H1 (cell line): Measurements from ENCODE around the gene ABHD12. TPM values are rescaled to one million over a fixed set of nuclear protein-coding genes. Genes with fewer than 3 reads are reported as not detected.

ENCODE experiments used
- CTCF ChIA-PET: fragments of 300-600 bp; sonication (Branson Sonifier 250); formaldehyde crosslinking; loops from one replicate; lab custom pipeline; 2021; ENCODE audit not compliant: partially characterized antibody; lab: Charles Lee
- POLR2A ChIA-PET: fragments of 300-600 bp; sonication (Branson Sonifier 250); formaldehyde crosslinking; loops from one replicate; lab custom pipeline; 2021; ENCODE audit warnings: inconsistent platforms; ENCODE audit not compliant: partially characterized antibody; lab: Charles Lee
- DNase-seq, 2 experiments: peaks; one replicate each; pipeline versions ENCODE4 v3.0.0 to v3.0.0-alpha.2; 2010 to 2022; ENCODE audit warnings: low spot score in 2 of 2, low read depth in 1 of 2, mixed read lengths in 1 of 2
- FAIRE-seq: peaks from 2 replicates; lab custom pipeline; 2011; peaks lifted over from hg19 to GRCh38; lab: Jason Lieb, UNC
- H2AFZ ChIP-seq: 2 replicates; pipeline ENCODE4 v1.8.1; 2012; ENCODE audit warnings: low read length, inconsistent platforms
- H2AK5ac ChIP-seq: 2 replicates; pipeline ENCODE4 v1.6.1; 2013; ENCODE audit warnings: low read depth, low read length
- H2BK120ac ChIP-seq: replicated peaks from 2 replicates; pipeline ENCODE3; 2013; ENCODE audit warnings: low read depth, low read length, inconsistent platforms
- H2BK12ac ChIP-seq: 2 replicates; pipeline ENCODE4 v1.6.1; 2013; ENCODE audit warnings: low read depth, low read length
- H2BK15ac ChIP-seq: 2 replicates; pipeline ENCODE4 v1.6.1; 2013; ENCODE audit warnings: low read length
- H2BK20ac ChIP-seq: 2 replicates; pipeline ENCODE4 v1.6.1; 2013; ENCODE audit warnings: low read length
- H2BK5ac ChIP-seq: 2 replicates; pipeline ENCODE4 v1.6.1; 2013; ENCODE audit warnings: low read depth, low read length
- H3K14ac ChIP-seq: 2 replicates; pipeline ENCODE4 v1.6.1; 2013; ENCODE audit warnings: inconsistent platforms; ENCODE audit not compliant: insufficient read length
- H3K18ac ChIP-seq: 2 replicates; pipeline ENCODE4 v1.6.1; 2013; ENCODE audit warnings: low read length; ENCODE audit errors: extremely low read depth
- H3K23ac ChIP-seq: 2 replicates; pipeline ENCODE4 v1.6.1; 2013; ENCODE audit warnings: inconsistent platforms; ENCODE audit not compliant: insufficient read length
- H3K23me2 ChIP-seq: 2 replicates; pipeline ENCODE4 v1.6.1; 2013; ENCODE audit warnings: low read depth, low read length
- H3K27ac ChIP-seq: 2 replicates; pipeline ENCODE4 v1.6.1; 2011; ENCODE audit warnings: low read depth, low read length, inconsistent platforms
- H3K27me3 ChIP-seq, 4 experiments: replicated peaks in 1 of 4; 1 replicate in 1 of 4; 2 replicates in 3 of 4; pipeline versions ENCODE4 v1.6.1 to v1.8.1; 2011 to 2013; ENCODE audit warnings: low read length in 3 of 4, mild to moderate bottlenecking in 3 of 4, inconsistent platforms in 2 of 4, mixed read lengths in 2 of 4, moderate library complexity in 1 of 4; ENCODE audit not compliant: control insufficient read depth in 3 of 4, insufficient read depth in 3 of 4; ENCODE audit errors: extremely low read depth in 1 of 4
- H3K36me3 ChIP-seq, 4 experiments: 2 replicates each; pipeline versions ENCODE4 v1.6.1 to v1.8.1; 2011 to 2013; ENCODE audit warnings: mild to moderate bottlenecking in 4 of 4, low read length in 3 of 4, moderate library complexity in 2 of 4, control low read depth in 1 of 4, inconsistent platforms in 1 of 4; ENCODE audit not compliant: insufficient read depth in 4 of 4, control insufficient read depth in 2 of 4
- H3K4ac ChIP-seq: replicated peaks from 2 replicates; pipeline ENCODE3; 2013; ENCODE audit warnings: low read length, low read depth, mixed read lengths, inconsistent platforms; ENCODE audit not compliant: insufficient read length
- H3K4me1 ChIP-seq, 4 experiments: replicated peaks in 1 of 4; 1 replicate in 1 of 4; 2 replicates in 3 of 4; pipeline versions ENCODE4 v1.6.1 to v1.8.1; 2011 to 2013; ENCODE audit warnings: low read length in 3 of 4, inconsistent platforms in 2 of 4, mixed read lengths in 1 of 4; ENCODE audit not compliant: insufficient read depth in 4 of 4, control insufficient read depth in 3 of 4
- H3K4me2 ChIP-seq, 2 experiments: 2 replicates each; pipeline versions ENCODE4 v1.6.1 to v1.8.1; 2011 to 2013; ENCODE audit warnings: low read depth in 2 of 2, low read length in 2 of 2, control low read depth in 1 of 2, inconsistent platforms in 1 of 2, mild to moderate bottlenecking in 1 of 2; ENCODE audit not compliant: insufficient read depth in 1 of 2
- H3K4me3 ChIP-seq, 4 experiments: fragments of 200-600, 300-600 bp in 1 of 4; sonication (generic), shearing (Covaris generic), sonication (Bioruptor Twin) in 1 of 4; 2 replicates each; pipeline versions ENCODE4 v1.5.1 to v1.8.1; 2011 to 2016; ENCODE audit warnings: low read length in 4 of 4, low read depth in 3 of 4, control low read depth in 2 of 4, inconsistent platforms in 2 of 4, mild to moderate bottlenecking in 2 of 4, mixed read lengths in 1 of 4, moderate library complexity in 1 of 4; ENCODE audit not compliant: insufficient read depth in 2 of 4; ENCODE audit errors: extremely low read depth in 1 of 4
- H3K56ac ChIP-seq: replicated peaks from 2 replicates; pipeline ENCODE3; 2013; ENCODE audit warnings: low read depth, mild to moderate bottlenecking, mixed read lengths, low read length, inconsistent platforms; ENCODE audit not compliant: insufficient read length
- H3K79me1 ChIP-seq: 2 replicates; pipeline ENCODE4 v1.6.1; 2013; ENCODE audit warnings: low read depth, low read length, control low read depth
- H3K79me2 ChIP-seq, 2 experiments: 2 replicates each; pipeline versions ENCODE4 v1.6.1 to v1.8.1; 2012 to 2013; ENCODE audit warnings: low read length in 2 of 2, mild to moderate bottlenecking in 2 of 2, inconsistent platforms in 1 of 2; ENCODE audit not compliant: insufficient read depth in 2 of 2, control insufficient read depth in 1 of 2
- H3K9ac ChIP-seq, 4 experiments: replicated peaks in 1 of 4; 1 replicate in 1 of 4; 2 replicates in 3 of 4; pipeline versions ENCODE4 v1.6.1 to v1.8.1; 2011 to 2013; ENCODE audit warnings: low read depth in 3 of 4, low read length in 3 of 4, control low read depth in 2 of 4, mild to moderate bottlenecking in 2 of 4, moderate library complexity in 2 of 4, inconsistent platforms in 1 of 4; ENCODE audit errors: extremely low read depth in 1 of 4
- H3K9me3 ChIP-seq, 2 experiments: 2 replicates each; pipeline versions ENCODE4 v1.6.1 to v1.8.1; 2012 to 2013; ENCODE audit warnings: mild to moderate bottlenecking in 2 of 2, moderate library complexity in 2 of 2, control low read depth in 1 of 2, inconsistent platforms in 1 of 2, low read depth in 1 of 2, low read length in 1 of 2, mixed read lengths in 1 of 2; ENCODE audit not compliant: insufficient read depth in 2 of 2
- H4K20me1 ChIP-seq, 2 experiments: replicated peaks in 1 of 2; 2 replicates each; pipeline versions ENCODE3 to v1.8.1; 2011 to 2013; ENCODE audit warnings: inconsistent platforms in 2 of 2, low read length in 2 of 2, mild to moderate bottlenecking in 1 of 2; ENCODE audit not compliant: insufficient read depth in 2 of 2, control insufficient read depth in 1 of 2
- H4K5ac ChIP-seq: 2 replicates; pipeline ENCODE4 v1.6.1; 2013; ENCODE audit warnings: low read length, low read depth, mixed read lengths, inconsistent platforms; ENCODE audit not compliant: insufficient read length
- H4K8ac ChIP-seq: 2 replicates; pipeline ENCODE4 v1.8.0; 2013; ENCODE audit warnings: mild to moderate bottlenecking, moderate library complexity, low read length, inconsistent platforms; ENCODE audit not compliant: insufficient read depth; ENCODE audit errors: extremely low read depth
- H4K91ac ChIP-seq: replicated peaks from 2 replicates; pipeline ENCODE3; 2013; ENCODE audit warnings: low read length, mixed read lengths, inconsistent platforms; ENCODE audit not compliant: insufficient read length
- HDAC2 ChIP-seq, 2 experiments: fragments of 300-600 bp in 1 of 2; sonication (generic) in 1 of 2; IDR thresholded peaks; 2 replicates each; pipeline ENCODE4 v1.6.1; 2011 to 2012; ENCODE audit warnings: low read depth in 2 of 2, low read length in 2 of 2, mild to moderate bottlenecking in 2 of 2, moderate library complexity in 2 of 2, borderline replicate concordance in 1 of 2, inconsistent platforms in 1 of 2
- KDM5A ChIP-seq: fragments of 200-600 bp; IDR thresholded peaks from 2 replicates; pipeline ENCODE4 v1.7.1; 2012; ENCODE audit warnings: mild to moderate bottlenecking, low read length, inconsistent platforms, mixed read lengths
- POLR2AphosphoS5 ChIP-seq: IDR thresholded peaks from 2 replicates; pipeline ENCODE4 v1.6.1; 2011; ENCODE audit warnings: low read depth, low read length
- RBBP5 ChIP-seq: IDR thresholded peaks from 2 replicates; pipeline ENCODE4 v1.7.1; 2012; ENCODE audit warnings: low read depth, mild to moderate bottlenecking, inconsistent platforms, low read length, moderate library complexity, borderline replicate concordance
- WGBS, 2 experiments: shearing (Covaris generic) in 1 of 2; methylation state at CpG; one replicate each; pipeline versions ENCODE4 v1.1.6 to v1.1.7; 2013 to 2015; ENCODE audit warnings: low lambda C conversion rate in 2 of 2, mixed read lengths in 2 of 2, inconsistent platforms in 1 of 2, low coverage in 1 of 2, missing lambda C conversion rate in 1 of 2; ENCODE audit not compliant: insufficient replicate concordance in 2 of 2, insufficient coverage in 1 of 2, insufficient read length in 1 of 2; ENCODE audit errors: extremely low coverage in 1 of 2, missing lambda C conversion rate in 1 of 2; 5-methylcytosine and 5-hydroxymethylcytosine counted together
- polyA plus RNA-seq, 7 experiments: library from polyadenylated mRNA; depleted of rRNA in 3 of 7; stranded (reverse) in 5 of 7; unstranded in 2 of 7; fragments of >200 nt in 5 of 7; fragments of 200-250 nt in 2 of 7; gene quantifications; 1 replicate in 5 of 7; 2 replicates in 1 of 7; 4 replicates in 1 of 7; pipeline versions ENCODE4 v1.2.1 to v1.2.3, GENCODE V29; 2011 to 2013; ENCODE audit warnings: missing spikeins in 2 of 7, mixed read lengths in 2 of 7
- total RNA-seq: library from RNA; stranded (reverse); fragmentation: NEBNext Ultra II Directional; extraction: Animal tissue kit (Norgen Biotek cat#: 25700); gene quantifications from 2 replicates; pipeline ENCODE4 v1.2.1, GENCODE V29; 2021

Gene ABHD12
- total and polyA plus RNA-seq, 2 of the 8 experiments (the other 6 are each of a cell fraction or from before 2014, with no cell fraction given) = 31.3 to 59.5 TPM

- ChIA-PET POLR2A (interaction anchor here (1.4 kb wide), 1 partner anchor 12 kb away, joined by 3 read pairs; no protein-coding TSS in a partner anchor), CTCF (interaction anchor here (0.9 to 1.2 kb wide), 3 partner anchors 11 to 117 kb away, joined by 3 read pairs; no protein-coding TSS in a partner anchor)
- H3K14ac ChIP-seq = no peak overlapping the region
- no peak overlapping the region for H3K23ac ChIP-seq
- FAIRE-seq = no peak
- no peak overlapping the region for H3K4me2 ChIP-seq
- peaks cover 0 to 13% of the 10 kb centered on the region in 2 experiments for H4K20me1 ChIP-seq
- H3K56ac ChIP-seq = no peak overlapping the region
- no peak overlapping the region for H3K27ac ChIP-seq
- H2BK12ac ChIP-seq = no peak overlapping the region
- H3K18ac ChIP-seq = no peak overlapping the region
- no peak overlapping the region for H2AFZ ChIP-seq
- no peak overlapping the region for H4K5ac ChIP-seq
- H3K4me3 ChIP-seq = no peak overlapping the region
- no peak for TF ChIP-seq RBBP5
- TF ChIP-seq KDM5A = no peak
- no peak for TF ChIP-seq HDAC2 (IDR thresholded peaks at IDR 0.05; ENCODE audit: borderline replicate concordance in 1 of 2, low read depth in 2 of 2, low read length in 2 of 2)
- no peak for TF ChIP-seq POLR2AphosphoS5
- H2BK5ac ChIP-seq = no peak overlapping the region
- no peaks in the 10 kb centered on the region for H3K79me2 ChIP-seq
- no peaks in the 10 kb centered on the region for H3K4me1 ChIP-seq
- peak in 1 of 2 experiments; percentile 34 for DNase-seq
- H2BK120ac ChIP-seq = no peak overlapping the region
- H2BK15ac ChIP-seq = no peak overlapping the region
- H3K36me3 ChIP-seq = peaks cover 2 to 29% (median 17%) of the 10 kb centered on the region in 4 experiments; a peak in 6 of 8 replicates
- no peak overlapping the region for H4K91ac ChIP-seq
- H3K9me3 ChIP-seq = no peaks in the 10 kb centered on the region
- H2BK20ac ChIP-seq = no peak overlapping the region
- H4K8ac ChIP-seq = no peak overlapping the region
- H3K27me3 ChIP-seq = no peaks in the 10 kb centered on the region
- H3K79me1 ChIP-seq = no peaks in the 10 kb centered on the region; the same call in 1 of the 2 replicates
- H3K4ac ChIP-seq = no peak overlapping the region
- H3K23me2 ChIP-seq = no peaks in the 10 kb centered on the region
- H3K9ac ChIP-seq = no peak overlapping the region
- 93% methylated on average over 22 of the region's 22 CpGs; no CpG with 5 or more reads in 1 of the 2 experiments for WGBS, 2 experiments
- H2AK5ac ChIP-seq = no peak overlapping the region
Observed at GRCh38 chr20:25282034-25282781, 108.4 kb downstream of the ABHD12 start.
